HG02642 (cell line): Measurements from ENCODE around the gene UBL7.

Experiments used
- ATAC-seq: cut with Tn5 transposase; IDR thresholded peaks from one replicate; pipeline ENCODE4 v1.9.1; 2021; ENCODE audit warnings: mild to moderate bottlenecking; ENCODE audit not compliant: unreplicated experiment, poor library complexity

UBL7 gene

GRCh38 chr15:74442604-74443003 lies 18.4 kb downstream of the UBL7 start:
- no peak for ATAC-seq

- no peak for ATAC-seq
Observed at GRCh38 chr15:74442063-74442462, 18.9 kb downstream of the UBL7 start.

GRCh38 chr15:74441248-74441941 lies 19.6 kb downstream of the UBL7 start:
- ATAC-seq, result no peak

GRCh38 chr15:74438721-74439316 lies 22.1 kb downstream of the UBL7 start:
- peak; percentile 44 for ATAC-seq

GRCh38 chr15:74438206-74438605 lies 22.8 kb downstream of the UBL7 start:
- no peak for ATAC-seq

GRCh38 chr15:74434263-74435136 lies 26.5 kb downstream of the UBL7 start:
- no peak for ATAC-seq

- peak; percentile 77 for ATAC-seq
Observed at GRCh38 chr15:74433592-74434262, 27.2 kb downstream of the UBL7 start, which contains the start of gene SEMA7A. SEMA7A (minus strand) TSS chr15:74433958; CDS start chr15:74433918, 40 bp downstream.

GRCh38 chr15:74432968-74433591 lies 27.9 kb downstream of the UBL7 start:
- peak; percentile 17 for ATAC-seq

GRCh38 chr15:74432271-74432967 lies 28.5 kb downstream of the UBL7 start:
- ATAC-seq, result no peak

- no peak for ATAC-seq
Observed at GRCh38 chr15:74431645-74432044, 29.3 kb downstream of the UBL7 start.

GRCh38 chr15:74431116-74431515 lies 29.8 kb downstream of the UBL7 start:
- ATAC-seq, result no peak

GRCh38 chr15:74430510-74430951 lies 30.4 kb downstream of the UBL7 start:
- no peak for ATAC-seq

- ATAC-seq, result no peak
Observed at GRCh38 chr15:74429781-74430400, 31.1 kb downstream of the UBL7 start.

- no peak for ATAC-seq
Observed at GRCh38 chr15:74428970-74429780, 31.8 kb downstream of the UBL7 start.

- peak; percentile 35 for ATAC-seq
Observed at GRCh38 chr15:74428442-74428787, 32.5 kb downstream of the UBL7 start.

GRCh38 chr15:74427607-74428441 lies 33.1 kb downstream of the UBL7 start:
- ATAC-seq, result no peak
